Trophoblast cell (in vitro differentiated cells and primary cell): Measurements from ENCODE around the gene TRAF3IP1.

ENCODE experiments used
- DNase-seq, 2 donors: peaks; one replicate each; pipeline ENCODE4 v3.0.0-alpha.2; 2016
- H2AFZ ChIP-seq: 2 replicates; pipeline ENCODE4 v1.6.1; 2013; ENCODE audit warnings: low read length, moderate library complexity, mild to moderate bottlenecking; ENCODE audit not compliant: insufficient read depth, poor library complexity
- H2AK5ac ChIP-seq: 2 replicates; pipeline ENCODE4 v1.6.1; 2013; ENCODE audit warnings: mild to moderate bottlenecking, low read length
- H2BK120ac ChIP-seq: 2 replicates; pipeline ENCODE4 v1.6.1; 2013; ENCODE audit warnings: low read length, mild to moderate bottlenecking, moderate library complexity; ENCODE audit not compliant: insufficient read depth, poor library complexity
- H2BK12ac ChIP-seq: 2 replicates; pipeline ENCODE4 v1.6.1; 2013; ENCODE audit warnings: mild to moderate bottlenecking, low read length, moderate library complexity
- H2BK5ac ChIP-seq: 2 replicates; pipeline ENCODE4 v1.6.1; 2013; ENCODE audit warnings: low read length, low read depth, moderate library complexity, mild to moderate bottlenecking; ENCODE audit not compliant: poor library complexity
- H3K14ac ChIP-seq: 2 replicates; pipeline ENCODE4 v1.6.1; 2013; ENCODE audit warnings: mild to moderate bottlenecking, low read length
- H3K18ac ChIP-seq: 2 replicates; pipeline ENCODE4 v1.6.1; 2013; ENCODE audit warnings: mild to moderate bottlenecking, low read length
- H3K23ac ChIP-seq: 2 replicates; pipeline ENCODE4 v1.6.1; 2013; ENCODE audit warnings: low read length
- H3K27ac ChIP-seq: 2 replicates; pipeline ENCODE4 v1.5.1; 2013; ENCODE audit warnings: low read depth, mild to moderate bottlenecking, inconsistent platforms, low read length, moderate library complexity
- H3K27me3 ChIP-seq: 2 replicates; pipeline ENCODE4 v1.6.1; 2013; ENCODE audit warnings: inconsistent platforms, mild to moderate bottlenecking, low read length, moderate library complexity; ENCODE audit not compliant: insufficient read depth
- H3K36me3 ChIP-seq, 2 experiments: 1 replicate in 1 of 2; 2 replicates in 1 of 2; pipeline ENCODE4 v1.6.1; 2013; ENCODE audit warnings: low read length in 2 of 2, mild to moderate bottlenecking in 2 of 2, moderate library complexity in 1 of 2; ENCODE audit not compliant: insufficient read depth in 2 of 2, control insufficient read depth in 1 of 2
- H3K4ac ChIP-seq: 2 replicates; pipeline ENCODE4 v1.6.1; 2013; ENCODE audit warnings: low read depth, mild to moderate bottlenecking, low read length, moderate library complexity
- H3K4me1 ChIP-seq, 2 experiments: 1 replicate in 1 of 2; 2 replicates in 1 of 2; pipeline ENCODE4 v1.6.1; 2013; ENCODE audit warnings: low read length in 2 of 2, mild to moderate bottlenecking in 2 of 2, moderate library complexity in 1 of 2; ENCODE audit not compliant: insufficient read depth in 2 of 2, control insufficient read depth in 1 of 2
- H3K4me2 ChIP-seq: 2 replicates; pipeline ENCODE4 v1.6.1; 2013; ENCODE audit warnings: inconsistent platforms, mild to moderate bottlenecking, low read length, moderate library complexity
- H3K4me3 ChIP-seq: 2 replicates; pipeline ENCODE4 v1.5.1; 2013; ENCODE audit warnings: mild to moderate bottlenecking, low read depth, low read length, inconsistent platforms
- H3K79me1 ChIP-seq: one replicate; pipeline ENCODE4 v1.6.1; 2013; ENCODE audit warnings: low read length
- H3K79me2 ChIP-seq: 2 replicates; pipeline ENCODE4 v1.6.1; 2013; ENCODE audit warnings: low read length, mild to moderate bottlenecking; ENCODE audit not compliant: control insufficient read depth, insufficient read depth, poor library complexity
- H3K9ac ChIP-seq: 2 replicates; pipeline ENCODE4 v1.6.1; 2013; ENCODE audit warnings: mild to moderate bottlenecking, low read length
- H3K9me3 ChIP-seq: 2 replicates; pipeline ENCODE4 v1.6.1; 2013; ENCODE audit warnings: low read depth, mild to moderate bottlenecking, control low read depth, inconsistent platforms, low read length; ENCODE audit not compliant: insufficient read depth
- H4K12ac ChIP-seq: 2 replicates; pipeline ENCODE4 v1.6.1; 2013; ENCODE audit warnings: low read depth, mild to moderate bottlenecking, low read length, moderate library complexity
- H4K8ac ChIP-seq: 2 replicates; pipeline ENCODE4 v1.6.1; 2013; ENCODE audit warnings: low read depth, mild to moderate bottlenecking, low read length, moderate library complexity
- H4K91ac ChIP-seq: one replicate; pipeline ENCODE4 v1.6.1; 2013; ENCODE audit warnings: low read depth, mild to moderate bottlenecking, low read length, moderate library complexity
- WGBS: extraction: QIAGEN DNeasy Blood & Tissue Kit; methylation state at CpG from one replicate; pipeline ENCODE4 v1.1.7; 2013; ENCODE audit warnings: missing lambda C conversion rate; ENCODE audit not compliant: insufficient read length, insufficient coverage; ENCODE audit errors: extremely low coverage; 5-methylcytosine and 5-hydroxymethylcytosine counted together

TRAF3IP1 gene

DNA sequence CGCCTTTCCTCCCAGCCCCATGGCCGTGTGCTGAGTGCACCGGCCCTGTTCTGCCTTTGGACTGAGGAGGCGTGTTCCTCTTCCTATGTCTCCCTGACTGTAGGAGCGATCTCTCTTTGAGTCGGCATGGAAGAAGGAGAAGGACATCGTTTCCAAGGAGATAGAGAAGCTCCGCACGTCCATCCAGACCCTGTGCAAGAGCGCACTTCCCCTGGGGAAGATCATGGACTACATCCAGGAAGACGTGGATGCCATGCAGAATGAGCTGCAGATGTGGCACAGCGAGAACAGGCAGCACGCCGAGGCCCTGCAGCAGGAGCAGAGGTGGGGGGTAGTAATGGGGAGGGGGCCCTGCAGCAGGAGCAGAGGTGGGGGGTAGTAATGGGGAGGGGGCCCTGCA lies 77.0 kb downstream of the TRAF3IP1 start:
- H2AFZ ChIP-seq = no peak overlapping the region
- H2BK12ac ChIP-seq = no peak overlapping the region
- no peaks in the 10 kb centered on the region for H3K79me2 ChIP-seq
- H3K14ac ChIP-seq = no peak overlapping the region
- H3K4me3 ChIP-seq = no peak overlapping the region
- H3K9me3 ChIP-seq = no peaks in the 10 kb centered on the region
- H3K36me3 ChIP-seq = peaks cover 0 to 2% of the 10 kb centered on the region in 2 experiments
- H3K79me1 ChIP-seq = no peaks in the 10 kb centered on the region
- H4K8ac ChIP-seq = no peak overlapping the region
- H3K18ac ChIP-seq = no peak overlapping the region
- no peak overlapping the region for H2BK5ac ChIP-seq
- H3K9ac ChIP-seq = no peak overlapping the region
- H2AK5ac ChIP-seq = no peak overlapping the region
- no peak for DNase-seq
- H3K4ac ChIP-seq = no peak overlapping the region
- no peak overlapping the region for H4K12ac ChIP-seq
- H3K4me1 ChIP-seq = no peaks in the 10 kb centered on the region
- no peaks in the 10 kb centered on the region for H3K27me3 ChIP-seq
- H4K91ac ChIP-seq = no peak overlapping the region
- no peak overlapping the region for H3K4me2 ChIP-seq
- no peak overlapping the region for H3K27ac ChIP-seq
- WGBS = no CpG with 5 or more reads among the region's 14 CpGs
- H2BK120ac ChIP-seq = no peak overlapping the region
- H3K23ac ChIP-seq = no peak overlapping the region

DNA sequence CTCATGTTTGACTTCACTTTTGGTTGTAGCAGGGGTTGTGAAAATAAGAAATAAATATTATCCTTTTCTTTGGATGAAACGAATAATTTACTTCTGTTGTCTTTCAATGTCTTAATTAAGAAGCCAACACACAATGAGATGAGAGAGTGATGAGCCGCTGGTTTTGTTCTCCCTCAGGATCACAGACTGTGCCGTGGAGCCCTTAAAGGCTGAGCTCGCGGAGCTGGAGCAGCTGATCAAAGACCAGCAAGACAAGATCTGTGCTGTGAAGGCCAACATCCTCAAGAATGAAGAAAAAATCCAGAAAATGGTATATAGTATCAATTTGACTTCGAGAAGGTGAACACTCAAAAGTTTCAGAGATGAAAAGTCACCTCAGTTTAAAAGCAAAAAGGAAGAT lies 78.3 kb downstream of the TRAF3IP1 start:
- H4K8ac ChIP-seq = no peak overlapping the region
- no peak overlapping the region for H3K4me3 ChIP-seq
- H3K4me1 ChIP-seq = no peaks in the 10 kb centered on the region
- WGBS = no CpG with 5 or more reads among the region's 6 CpGs
- no peak overlapping the region for H3K23ac ChIP-seq
- H3K18ac ChIP-seq = no peak overlapping the region
- peaks cover 0 to 2% of the 10 kb centered on the region in 2 experiments for H3K36me3 ChIP-seq
- H3K79me1 ChIP-seq = no peaks in the 10 kb centered on the region
- no peak overlapping the region for H2BK120ac ChIP-seq
- H3K79me2 ChIP-seq = no peaks in the 10 kb centered on the region
- no peaks in the 10 kb centered on the region for H3K9me3 ChIP-seq
- no peak for DNase-seq
- H3K4ac ChIP-seq = no peak overlapping the region
- no peaks in the 10 kb centered on the region for H3K27me3 ChIP-seq
- H3K14ac ChIP-seq = no peak overlapping the region
- H4K12ac ChIP-seq = no peak overlapping the region
- no peak overlapping the region for H2AK5ac ChIP-seq
- H2BK5ac ChIP-seq = no peak overlapping the region
- no peak overlapping the region for H3K4me2 ChIP-seq
- no peak overlapping the region for H2AFZ ChIP-seq
- H4K91ac ChIP-seq = no peak overlapping the region
- no peak overlapping the region for H3K9ac ChIP-seq
- H3K27ac ChIP-seq = no peak overlapping the region
- no peak overlapping the region for H2BK12ac ChIP-seq

DNA sequence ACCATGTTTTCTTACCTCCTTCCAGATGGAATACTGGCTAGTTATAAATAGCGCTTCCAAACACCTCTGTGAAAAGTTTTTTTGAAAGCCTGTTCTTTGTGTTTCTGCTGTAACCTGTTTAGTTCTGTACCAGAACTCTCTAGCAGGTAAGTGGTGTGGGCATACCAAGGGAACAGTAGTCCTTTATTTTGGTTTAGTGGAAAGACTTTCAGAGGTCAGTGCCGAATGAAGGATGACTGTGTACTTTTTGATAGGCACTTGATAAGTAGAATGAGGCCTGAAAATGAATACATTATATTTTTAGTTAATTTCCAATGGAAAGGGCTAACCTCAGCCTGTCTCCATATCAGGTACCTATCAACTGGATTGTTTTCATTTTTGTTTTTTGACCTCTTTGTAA lies 78.8 kb downstream of the TRAF3IP1 start:
- H3K4me2 ChIP-seq = no peak overlapping the region
- H3K27me3 ChIP-seq = no peaks in the 10 kb centered on the region
- H4K12ac ChIP-seq = no peak overlapping the region
- no peak overlapping the region for H3K23ac ChIP-seq
- H3K14ac ChIP-seq = no peak overlapping the region
- no peak overlapping the region for H2AFZ ChIP-seq
- peaks cover 0 to 2% of the 10 kb centered on the region in 2 experiments for H3K36me3 ChIP-seq
- H3K4me1 ChIP-seq = no peaks in the 10 kb centered on the region
- no peaks in the 10 kb centered on the region for H3K9me3 ChIP-seq
- H2AK5ac ChIP-seq = no peak overlapping the region
- no peak overlapping the region for H4K8ac ChIP-seq
- H3K4me3 ChIP-seq = no peak overlapping the region
- WGBS = no CpG with 5 or more reads among the region's 2 CpGs
- H2BK5ac ChIP-seq = no peak overlapping the region
- DNase-seq = no peak
- no peak overlapping the region for H3K27ac ChIP-seq
- no peaks in the 10 kb centered on the region for H3K79me1 ChIP-seq
- H3K18ac ChIP-seq = no peak overlapping the region
- H4K91ac ChIP-seq = no peak overlapping the region
- no peak overlapping the region for H3K9ac ChIP-seq
- no peak overlapping the region for H3K4ac ChIP-seq
- H2BK120ac ChIP-seq = no peak overlapping the region
- H2BK12ac ChIP-seq = no peak overlapping the region
- H3K79me2 ChIP-seq = no peaks in the 10 kb centered on the region

DNA sequence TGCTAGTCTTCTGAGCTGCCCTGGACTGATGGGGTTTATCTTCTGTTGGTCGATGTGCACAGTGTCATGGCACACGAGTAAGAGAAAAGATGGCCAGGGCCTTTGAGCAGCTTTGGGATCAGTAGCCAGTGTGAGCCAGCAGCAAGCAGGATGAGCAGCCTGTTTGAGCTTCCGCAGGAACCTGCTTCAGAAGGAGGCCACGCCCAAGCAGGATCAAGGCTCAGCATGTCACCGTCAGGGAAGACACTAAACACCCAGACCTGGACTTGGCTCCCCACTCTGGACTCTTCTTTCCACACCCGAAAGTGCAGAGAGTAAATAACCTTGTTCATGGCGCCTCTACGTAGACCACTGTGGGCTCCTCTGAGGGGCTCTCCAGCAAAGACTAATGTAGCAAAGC lies 81.2 kb downstream of the TRAF3IP1 start:
- Histone ChIP-seq H3K9ac (no peak overlapping the region), H2BK120ac (no peak overlapping the region), H2AK5ac (no peak overlapping the region), H3K36me3 (peaks cover 0 to 2% of the 10 kb centered on the region in 2 experiments), H2AFZ (no peak overlapping the region), H2BK12ac (no peak overlapping the region), H4K91ac (no peak overlapping the region), H3K4me3 (no peak overlapping the region), H3K4ac (no peak overlapping the region), H3K79me1 (no peaks in the 10 kb centered on the region), H3K79me2 (no peaks in the 10 kb centered on the region), H3K9me3 (no peaks in the 10 kb centered on the region), H3K27me3 (no peaks in the 10 kb centered on the region), H3K4me1 (no peaks in the 10 kb centered on the region), H3K23ac (no peak overlapping the region), H4K12ac (no peak overlapping the region), H3K27ac (no peak overlapping the region), H3K18ac (no peak overlapping the region), H2BK5ac (no peak overlapping the region), H3K4me2 (no peak overlapping the region), H3K14ac (no peak overlapping the region), H4K8ac (no peak overlapping the region)
- DNase-seq = no peak
- WGBS = no CpG with 5 or more reads among the region's 8 CpGs
